ENCODE measurements around the gene COPG1.

DNA sequence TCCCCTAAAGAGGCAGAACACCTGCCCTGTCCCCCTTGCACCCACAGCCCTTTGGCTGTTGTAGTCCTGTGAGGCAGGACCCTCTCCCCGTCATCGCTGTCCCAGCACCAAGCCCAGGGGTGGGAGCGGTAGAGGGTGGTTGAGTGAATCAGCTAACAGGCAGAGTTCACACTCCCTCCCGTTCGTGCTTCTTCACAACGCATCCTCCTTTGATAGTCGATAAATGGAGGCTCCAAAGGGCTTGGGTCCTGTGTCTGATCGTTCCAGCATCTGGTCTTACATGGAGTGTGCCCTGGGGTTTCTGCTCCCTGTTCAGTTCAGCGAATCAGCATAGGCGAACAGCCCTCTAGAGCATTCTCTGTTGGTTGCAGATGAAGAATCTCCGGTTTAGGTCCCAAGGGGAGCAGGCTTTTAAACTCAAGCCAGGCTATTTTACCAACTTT lies 28.4 kb downstream of the COPG1 start:
- TF ChIP-seq, protein P1, sequence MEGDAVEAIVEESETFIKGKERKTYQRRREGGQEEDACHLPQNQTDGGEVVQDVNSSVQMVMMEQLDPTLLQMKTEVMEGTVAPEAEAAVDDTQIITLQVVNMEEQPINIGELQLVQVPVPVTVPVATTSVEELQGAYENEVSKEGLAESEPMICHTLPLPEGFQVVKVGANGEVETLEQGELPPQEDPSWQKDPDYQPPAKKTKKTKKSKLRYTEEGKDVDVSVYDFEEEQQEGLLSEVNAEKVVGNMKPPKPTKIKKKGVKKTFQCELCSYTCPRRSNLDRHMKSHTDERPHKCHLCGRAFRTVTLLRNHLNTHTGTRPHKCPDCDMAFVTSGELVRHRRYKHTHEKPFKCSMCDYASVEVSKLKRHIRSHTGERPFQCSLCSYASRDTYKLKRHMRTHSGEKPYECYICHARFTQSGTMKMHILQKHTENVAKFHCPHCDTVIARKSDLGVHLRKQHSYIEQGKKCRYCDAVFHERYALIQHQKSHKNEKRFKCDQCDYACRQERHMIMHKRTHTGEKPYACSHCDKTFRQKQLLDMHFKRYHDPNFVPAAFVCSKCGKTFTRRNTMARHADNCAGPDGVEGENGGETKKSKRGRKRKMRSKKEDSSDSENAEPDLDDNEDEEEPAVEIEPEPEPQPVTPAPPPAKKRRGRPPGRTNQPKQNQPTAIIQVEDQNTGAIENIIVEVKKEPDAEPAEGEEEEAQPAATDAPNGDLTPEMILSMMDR (IDR thresholded peaks at IDR 0.05; ENCODE audit: low read depth, low read length): no peak
- no peak for TF ChIP-seq POLR2A (IDR thresholded peaks at IDR 0.05; ENCODE audit: extremely low read depth, insufficient read length)

Measured in NB4 (cell line).